Activated CD8-positive, alpha-beta memory T cell treated with anti-CD3 and anti-CD28 coated beads, Interleukin-2, amount 50 U/mL, for 1 hour (primary cell): ENCODE results near the gene DCK.

Experiments used
- DNase-seq: peaks from one replicate; pipeline ENCODE4 v3.0.0-alpha.2; 2020; ENCODE audit errors: extremely low read depth

DCK gene

GRCh38 chr4:71064521-71064920, 71.1 kb downstream of the DCK start:
- no peak for DNase-seq

- no peak for DNase-seq
These were observed 72.6 kb downstream of the DCK start for GRCh38 chr4:71065991-71066510.

GRCh38 chr4:71066737-71067716, 73.6 kb downstream of the DCK start:
- no peak for DNase-seq

- DNase-seq = no peak
These were observed 75.6 kb downstream of the DCK start for GRCh38 chr4:71069063-71069462.

GRCh38 chr4:71070015-71070414, 76.6 kb downstream of the DCK start:
- DNase-seq = no peak

GRCh38 chr4:71074452-71075299, 81.2 kb downstream of the DCK start:
- DNase-seq = no peak
